ENCODE measurements around the gene C20orf96.
A peak's percentile ranks its signal among the peaks of the same experiment; 100 is the strongest.

The C20orf96 gene

DNA sequence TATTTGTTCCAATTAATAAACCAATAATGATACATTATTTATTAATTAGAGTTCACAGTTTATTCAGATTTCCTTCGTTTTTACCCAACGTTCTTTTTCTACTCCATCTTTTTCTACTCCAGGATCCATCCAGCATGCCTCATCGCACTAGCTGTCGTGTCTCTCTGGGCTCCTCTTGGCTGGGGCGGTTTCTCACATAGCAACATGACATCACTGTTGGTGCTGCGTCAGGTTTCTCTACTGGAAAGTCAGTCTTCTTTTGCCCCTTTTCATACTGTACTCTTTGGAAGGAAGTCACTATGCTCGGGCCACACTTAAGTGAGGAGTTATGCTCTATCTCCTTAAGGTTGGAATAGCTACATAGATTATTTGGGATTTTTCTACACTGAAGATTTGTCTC lies 21.1 kb upstream of the C20orf96 start:
- no peak for DNase-seq

- DNase-seq, result no peak
Observed at GRCh38 chr20:310645-311044, 20.1 kb upstream of the C20orf96 start.

DNA sequence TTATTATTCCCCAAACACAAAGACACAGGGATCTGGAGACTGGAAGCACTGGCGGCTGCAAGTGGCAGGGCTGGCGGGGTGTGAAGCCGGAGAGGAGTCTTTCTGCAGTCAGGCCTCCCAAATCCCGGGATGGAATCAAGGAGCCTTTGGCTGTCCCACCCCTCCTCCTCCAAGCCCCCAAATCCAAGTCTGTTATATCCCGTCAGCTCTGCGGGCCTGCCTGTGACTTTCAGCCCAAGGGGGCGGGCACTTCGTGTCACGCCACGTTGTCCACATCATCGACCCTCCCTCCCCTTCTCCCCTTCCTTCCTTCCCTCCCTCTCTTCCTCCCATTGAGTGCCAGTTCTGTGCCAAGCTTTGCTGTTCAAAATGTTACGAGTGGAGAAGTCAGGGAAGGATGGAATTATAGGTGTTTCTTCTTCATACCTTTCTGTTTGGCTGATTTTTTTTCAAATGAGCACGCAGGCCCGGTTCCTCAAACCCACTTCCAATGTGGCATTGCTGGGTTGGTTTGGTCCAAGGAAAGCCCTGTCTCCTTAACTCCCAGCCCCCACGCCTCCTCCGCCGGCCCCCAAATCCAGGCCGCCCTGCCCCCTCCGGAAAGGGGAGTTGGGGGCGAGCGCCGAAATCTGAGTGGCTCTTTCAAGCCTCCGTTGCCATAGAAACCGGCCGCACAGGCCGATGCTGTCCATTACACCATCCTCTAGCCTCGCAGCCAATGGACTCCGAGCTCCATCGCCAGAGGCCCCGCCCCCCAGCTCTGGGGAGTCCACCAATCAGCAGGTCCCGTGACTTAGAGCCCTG lies 19.5 kb upstream of the C20orf96 start:
- peak; percentile 99 for DNase-seq

DNA sequence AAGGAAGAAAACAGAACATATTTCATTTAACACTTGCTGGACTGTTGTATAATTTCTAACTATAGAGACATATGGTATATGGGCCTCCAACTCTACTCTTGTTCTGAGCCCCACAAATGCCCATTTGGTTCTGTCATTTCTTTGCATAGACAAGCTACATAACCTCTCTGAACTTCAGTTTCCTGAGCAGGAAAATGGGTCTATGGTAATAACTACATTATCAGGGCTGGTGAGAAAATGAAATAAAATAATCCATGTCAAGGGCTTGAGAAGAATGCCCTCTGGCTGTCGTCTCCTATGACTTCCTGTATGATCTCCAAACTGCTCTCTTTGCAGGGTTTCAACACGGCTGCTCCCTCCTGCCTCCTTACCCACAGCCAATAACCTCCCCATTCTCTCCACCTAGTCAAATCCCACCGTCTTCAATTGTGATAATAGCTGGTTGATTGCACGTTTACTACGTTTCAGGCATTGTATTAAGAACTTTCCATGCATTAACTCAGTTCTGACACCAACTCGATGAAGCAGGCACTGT lies 18.8 kb upstream of the C20orf96 start:
- no peak for DNase-seq

- DNase-seq, result no peak
Observed at GRCh38 chr20:308427-309038, 18.0 kb upstream of the C20orf96 start.

DNA sequence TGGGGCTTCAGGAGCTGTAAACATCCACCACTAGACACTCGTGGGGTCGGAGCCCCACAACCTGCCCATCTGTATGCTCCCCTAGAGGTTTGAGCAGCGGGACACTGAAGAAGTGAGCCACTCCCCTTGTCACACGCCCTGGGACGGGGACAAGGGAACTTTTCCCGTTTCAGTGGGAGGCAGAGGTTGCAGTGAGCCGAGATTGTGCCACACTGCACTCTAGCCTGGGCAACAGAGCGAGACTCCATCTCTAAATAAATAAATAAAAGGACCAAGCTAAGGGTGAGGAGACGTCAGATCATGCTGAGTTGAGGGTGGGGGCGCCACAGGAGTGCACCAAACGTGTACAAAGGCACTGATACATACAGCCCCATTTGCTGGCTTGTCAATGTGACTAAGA lies 15.2 kb upstream of the C20orf96 start:
- DNase-seq, result no peak

GRCh38 chr20:301886-302848 lies 11.6 kb upstream of the C20orf96 start:
- DNase-seq, result no peak

GRCh38 chr20:300345-300990 lies 9.9 kb upstream of the C20orf96 start:
- no peak for DNase-seq

DNA sequence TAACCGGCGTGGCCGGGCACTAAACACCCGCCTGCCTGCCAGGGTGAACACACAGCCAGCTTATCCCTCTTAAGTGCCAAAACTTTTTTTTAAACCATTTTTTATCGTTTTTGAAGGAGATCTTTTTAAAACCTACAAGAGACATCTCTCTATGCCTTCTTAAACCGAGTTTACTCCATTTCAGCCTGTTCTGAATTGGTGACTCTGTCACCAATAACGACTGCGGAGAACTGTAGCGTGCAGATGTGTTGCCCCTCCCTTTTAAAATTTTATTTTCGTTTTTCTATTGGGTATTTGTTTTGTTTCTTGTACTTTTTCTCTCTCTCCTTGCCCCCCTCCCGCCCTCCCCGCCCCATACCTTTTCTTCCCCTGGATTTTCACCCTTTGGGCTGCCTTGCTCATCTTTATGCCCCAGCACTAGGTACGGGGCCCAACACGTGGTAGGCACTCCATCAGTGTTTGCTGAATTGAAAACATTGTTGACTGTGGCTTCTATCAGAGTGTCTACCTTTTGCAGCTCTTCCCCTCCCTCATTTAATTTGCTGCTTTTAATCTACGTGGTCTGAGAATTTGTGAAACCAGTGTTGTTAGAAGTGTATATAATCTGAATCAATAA lies 8.3 kb upstream of the C20orf96 start:
- no peak for DNase-seq

DNA sequence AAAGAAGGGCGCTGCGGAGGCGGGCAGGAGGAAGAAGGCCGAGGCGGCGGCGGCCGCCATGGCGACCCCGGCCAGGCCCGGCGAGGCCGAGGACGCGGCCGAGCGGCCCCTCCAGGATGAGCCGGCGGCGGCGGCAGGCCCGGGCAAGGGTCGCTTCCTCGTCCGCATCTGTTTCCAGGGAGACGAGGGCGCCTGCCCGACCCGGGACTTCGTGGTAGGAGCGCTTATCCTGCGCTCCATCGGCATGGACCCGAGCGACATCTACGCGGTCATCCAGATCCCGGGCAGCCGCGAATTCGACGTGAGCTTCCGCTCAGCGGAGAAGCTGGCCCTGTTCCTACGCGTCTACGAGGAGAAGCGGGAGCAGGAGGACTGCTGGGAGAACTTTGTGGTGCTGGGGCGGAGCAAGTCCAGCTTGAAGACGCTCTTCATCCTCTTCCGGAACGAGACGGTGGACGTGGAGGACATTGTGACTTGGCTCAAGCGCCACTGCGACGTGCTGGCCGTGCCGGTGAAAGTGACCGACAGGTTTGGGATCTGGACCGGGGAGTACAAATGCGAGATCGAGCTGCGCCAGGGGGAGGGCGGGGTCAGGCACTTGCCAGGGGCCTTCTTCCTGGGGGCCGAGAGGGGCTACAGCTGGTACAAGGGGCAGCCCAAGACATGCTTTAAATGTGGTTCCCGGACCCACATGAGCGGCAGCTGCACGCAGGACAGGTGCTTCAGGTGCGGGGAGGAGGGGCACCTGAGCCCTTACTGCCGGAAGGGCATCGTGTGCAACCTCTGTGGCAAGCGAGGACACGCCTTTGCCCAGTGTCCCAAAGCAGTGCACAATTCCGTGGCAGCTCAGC lies 7.6 kb upstream of the C20orf96 start:
- peak; percentile 75 for DNase-seq

DNA sequence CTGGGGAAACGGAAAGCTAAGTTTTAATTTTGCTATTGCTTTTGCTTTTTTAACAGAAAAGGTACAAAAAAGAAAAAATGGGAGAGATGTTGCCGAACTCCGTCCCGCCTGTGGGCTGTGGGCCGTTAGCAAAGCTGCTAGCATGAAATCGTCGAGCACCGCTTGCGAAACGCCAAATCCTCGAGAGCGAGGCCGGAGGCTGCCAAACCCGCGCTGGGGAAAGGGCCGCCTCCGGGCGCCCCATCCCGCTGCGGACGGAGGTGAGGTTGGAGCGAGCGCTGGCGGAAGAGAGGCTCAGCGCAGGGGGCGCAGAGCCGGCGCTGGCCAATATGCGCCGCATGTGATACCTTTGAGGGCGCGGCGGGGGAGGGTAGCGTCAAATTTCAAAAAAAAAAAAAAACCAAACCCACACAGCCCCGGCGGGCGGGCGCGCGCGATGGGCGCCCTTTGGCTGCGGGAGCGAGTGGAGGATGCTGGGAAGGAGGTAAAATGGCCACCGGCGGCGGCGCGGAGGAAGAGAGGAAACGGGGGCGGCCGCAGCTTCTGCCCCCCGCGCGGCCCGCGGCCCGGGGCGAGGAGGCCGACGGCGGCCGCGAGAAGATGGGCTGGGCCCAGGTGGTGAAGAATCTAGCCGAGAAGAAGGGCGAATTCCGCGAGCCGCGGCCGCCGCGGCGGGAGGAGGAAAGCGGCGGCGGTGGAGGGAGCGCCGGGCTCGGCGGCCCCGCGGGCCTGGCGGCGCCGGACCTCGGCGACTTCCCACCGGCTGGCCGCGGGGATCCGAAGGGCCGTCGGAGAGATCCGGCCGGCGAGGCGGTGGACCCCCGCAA lies 6.8 kb upstream of the C20orf96 start, which contains the start of gene ZCCHC3:
Gene ZCCHC3 (plus strand): TSS at position 473 of the 827 bp plus-strand sequence. CDS start 17 bp downstream, at position 490.
- DNase-seq, result peak; percentile 94

DNA sequence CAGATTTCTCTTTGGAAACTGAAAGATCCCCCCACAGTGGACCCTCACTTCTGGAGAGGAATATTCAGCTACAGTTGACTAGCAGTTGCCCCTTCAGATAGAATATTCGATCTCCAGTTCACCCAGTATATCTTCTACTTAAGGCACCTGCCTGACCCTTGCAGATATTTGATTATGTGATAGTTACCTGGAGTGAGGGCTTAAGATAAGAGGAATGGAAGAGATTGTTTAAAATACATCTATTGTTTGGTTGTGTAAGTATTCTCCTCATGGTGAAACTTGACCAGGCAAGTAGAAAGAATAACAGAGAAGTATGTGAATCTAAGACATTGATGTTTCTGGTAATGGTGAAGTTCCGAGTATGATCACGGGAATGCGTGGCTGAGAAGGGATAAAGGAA lies 5.3 kb upstream of the C20orf96 start:
- no peak for DNase-seq

- no peak for DNase-seq
Observed at GRCh38 chr20:294602-295001, 4.1 kb upstream of the C20orf96 start.

- no peak for DNase-seq
Observed at GRCh38 chr20:289693-290083, 862 bp downstream of the C20orf96 start.

DNA sequence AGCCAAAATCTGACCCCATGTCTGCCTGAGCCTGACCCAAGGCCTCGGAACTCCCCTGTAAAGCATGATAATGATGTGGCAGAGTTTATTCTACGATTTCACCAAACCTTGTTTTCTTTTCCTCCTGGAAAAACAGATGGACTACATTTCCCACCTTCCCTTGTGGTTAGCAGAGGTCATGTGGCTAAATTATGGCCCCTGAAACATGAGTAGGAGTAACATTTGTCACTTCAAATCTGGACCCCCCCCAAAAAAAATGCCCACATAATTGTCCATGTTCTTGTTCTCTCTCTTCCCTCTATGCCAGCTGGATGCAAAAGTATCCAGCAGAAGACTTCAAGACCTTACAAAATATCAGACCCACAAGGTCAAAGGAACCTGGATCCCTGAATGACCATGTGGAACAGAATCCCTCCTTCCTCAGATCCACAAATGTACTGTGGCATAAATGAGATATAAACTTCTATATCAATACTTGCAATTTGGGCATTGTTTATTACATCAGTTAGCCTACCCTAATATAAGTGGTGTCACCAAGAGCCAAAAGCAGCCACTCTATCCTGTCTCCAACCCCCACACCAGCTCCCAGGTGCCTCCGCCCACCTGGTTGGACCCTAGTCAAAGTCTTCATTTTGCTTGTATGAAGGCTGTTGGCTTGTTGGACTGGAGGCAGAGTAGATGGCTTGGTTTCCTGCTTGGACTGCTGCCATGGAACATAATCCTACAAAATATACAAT lies 1.4 kb downstream of the C20orf96 start:
- DNase-seq, result no peak

GRCh38 chr20:286508-286907 lies 4.0 kb downstream of the C20orf96 start:
- no peak for DNase-seq

DNA sequence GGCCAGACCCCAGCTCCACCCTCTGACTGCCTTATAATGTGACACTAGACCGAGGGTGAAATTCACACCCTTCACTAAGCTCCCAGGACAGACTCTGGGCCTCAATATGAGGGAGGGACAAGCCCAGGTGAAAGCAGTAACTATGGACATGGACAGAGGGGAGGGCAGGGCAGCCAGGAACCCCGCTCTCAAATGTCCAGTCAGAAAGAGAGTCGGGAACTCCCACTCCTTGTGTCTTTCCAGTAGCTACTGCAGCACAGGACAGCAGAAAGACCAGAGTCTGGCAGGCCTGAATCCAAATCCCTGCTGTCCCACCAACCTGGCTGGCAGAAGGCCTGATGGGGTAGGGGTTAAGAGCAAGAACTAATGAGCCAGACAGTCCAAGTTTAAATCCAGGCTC lies 6.4 kb downstream of the C20orf96 start:
- DNase-seq, result no peak

- DNase-seq, result no peak
Observed at GRCh38 chr20:278607-279571, 11.7 kb downstream of the C20orf96 start.
